Measurements from ENCODE around the gene NYAP1.

- TF ChIP-seq CTCF (IDR thresholded peaks at IDR 0.05) (no peak), EP300 (IDR thresholded peaks at IDR 0.05) (no peak), POLR2A (IDR thresholded peaks at IDR 0.05) (no peak), POLR2AphosphoS5 (IDR thresholded peaks at IDR 0.05) (no peak)
Measured at GRCh38 chr7:100455206-100455605, 28.5 kb upstream of the NYAP1 start.

Measured in upper lobe of left lung (tissue), 4 donors.